GM19455 (cell line): ENCODE data around the gene SDC4.

ENCODE experiments used
- ATAC-seq: cut with Tn5 transposase; IDR thresholded peaks from one replicate; pipeline ENCODE4 v1.9.1; 2021; ENCODE audit not compliant: unreplicated experiment

The SDC4 gene

GRCh38 chr20:45344168-45344860, 3.9 kb downstream of the SDC4 start:
- ATAC-seq: no peak

GRCh38 chr20:45343532-45344167, 4.6 kb downstream of the SDC4 start:
- ATAC-seq: no peak

- ATAC-seq: no peak
These were observed 5.2 kb downstream of the SDC4 start for GRCh38 chr20:45342855-45343531.

GRCh38 chr20:45341939-45342854, 6.0 kb downstream of the SDC4 start:
- ATAC-seq: no peak

DNA sequence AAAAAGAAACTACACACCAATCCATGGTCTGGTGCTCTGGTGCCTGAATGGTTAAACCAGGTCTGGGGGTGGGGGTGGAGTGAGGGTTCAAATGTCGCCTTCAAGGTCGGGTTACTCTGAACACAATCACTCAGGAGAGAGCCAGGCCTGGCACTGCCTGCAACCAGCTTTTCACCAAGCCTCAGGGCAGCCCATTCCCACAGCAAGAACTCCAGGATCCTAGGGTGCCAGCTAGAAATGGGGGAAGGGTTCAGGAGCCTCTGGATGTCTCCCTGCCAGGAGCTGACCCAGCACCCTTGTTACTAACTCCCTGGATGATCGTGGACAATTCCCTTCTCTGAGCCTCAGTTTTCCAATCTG, 6.7 kb downstream of the SDC4 start:
- no peak for ATAC-seq

DNA sequence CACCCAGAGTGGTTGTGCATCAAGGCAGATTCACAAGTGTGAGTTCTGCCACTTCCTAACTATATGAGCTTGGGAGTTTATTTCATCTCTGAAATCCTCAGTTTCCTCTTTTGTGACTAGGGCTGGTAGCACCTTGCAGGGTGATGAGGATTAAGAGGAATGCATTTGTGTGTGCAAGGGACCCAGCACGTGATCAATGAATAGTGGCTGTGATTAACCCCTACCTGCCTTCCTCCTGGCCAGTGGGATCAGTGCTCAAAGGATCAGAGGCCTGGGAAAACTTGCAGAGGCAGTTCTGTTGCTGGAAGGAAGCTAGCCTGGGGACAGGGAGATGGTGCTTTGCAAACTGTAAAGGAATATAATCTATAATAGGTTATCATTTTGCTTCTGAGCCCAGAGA, 7.3 kb downstream of the SDC4 start:
- ATAC-seq: no peak

DNA sequence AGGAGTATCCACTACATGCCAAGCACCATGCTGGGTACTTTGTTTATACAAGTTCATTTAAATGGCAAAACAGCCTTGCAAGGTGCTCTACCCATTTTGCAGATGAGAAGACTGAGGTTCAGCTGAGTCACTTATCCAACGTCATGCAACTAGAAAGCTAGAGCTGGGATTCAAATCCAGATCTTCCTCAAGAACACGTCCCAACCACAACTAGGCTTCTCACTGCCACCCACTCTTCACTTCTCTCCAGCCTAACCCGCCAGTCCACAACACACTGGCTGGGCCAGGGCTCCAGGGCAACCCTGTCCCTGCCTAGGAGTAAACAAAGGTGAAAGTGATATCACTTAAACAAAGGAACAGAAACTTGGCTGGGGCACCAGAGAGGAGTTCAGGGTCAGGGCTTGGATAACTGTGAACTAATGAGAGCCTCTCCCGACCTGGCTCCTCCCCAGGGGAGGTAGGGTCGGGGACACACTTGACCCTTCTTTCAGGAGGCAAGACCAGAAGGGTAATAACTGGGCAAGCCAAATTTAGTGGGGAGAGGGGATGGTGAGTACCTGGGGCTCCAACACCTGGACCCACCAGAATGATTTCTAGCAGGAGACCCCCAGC, 7.9 kb downstream of the SDC4 start:
- ATAC-seq: no peak

DNA sequence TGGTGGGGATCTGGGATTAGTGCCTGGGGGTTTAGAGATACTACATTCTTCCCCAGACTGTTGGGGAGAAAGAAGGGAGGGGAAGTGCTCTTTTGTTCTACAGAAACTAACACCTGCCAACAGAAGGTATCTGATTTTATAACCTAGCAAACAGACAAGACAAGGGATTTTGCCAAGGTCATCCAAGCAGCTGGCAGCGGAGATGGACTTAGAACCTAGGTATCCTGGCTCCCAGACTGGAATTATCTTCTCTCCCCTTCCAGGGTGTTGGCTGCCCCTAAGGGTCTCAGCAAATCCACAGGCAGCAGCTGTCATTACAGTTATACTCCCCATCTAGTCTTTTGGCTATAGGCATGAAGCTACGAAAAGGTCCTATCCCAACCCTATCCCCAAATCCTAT, 8.4 kb downstream of the SDC4 start:
- no peak for ATAC-seq

- no peak for ATAC-seq
These were observed 9.1 kb downstream of the SDC4 start for GRCh38 chr20:45339084-45339483.

DNA sequence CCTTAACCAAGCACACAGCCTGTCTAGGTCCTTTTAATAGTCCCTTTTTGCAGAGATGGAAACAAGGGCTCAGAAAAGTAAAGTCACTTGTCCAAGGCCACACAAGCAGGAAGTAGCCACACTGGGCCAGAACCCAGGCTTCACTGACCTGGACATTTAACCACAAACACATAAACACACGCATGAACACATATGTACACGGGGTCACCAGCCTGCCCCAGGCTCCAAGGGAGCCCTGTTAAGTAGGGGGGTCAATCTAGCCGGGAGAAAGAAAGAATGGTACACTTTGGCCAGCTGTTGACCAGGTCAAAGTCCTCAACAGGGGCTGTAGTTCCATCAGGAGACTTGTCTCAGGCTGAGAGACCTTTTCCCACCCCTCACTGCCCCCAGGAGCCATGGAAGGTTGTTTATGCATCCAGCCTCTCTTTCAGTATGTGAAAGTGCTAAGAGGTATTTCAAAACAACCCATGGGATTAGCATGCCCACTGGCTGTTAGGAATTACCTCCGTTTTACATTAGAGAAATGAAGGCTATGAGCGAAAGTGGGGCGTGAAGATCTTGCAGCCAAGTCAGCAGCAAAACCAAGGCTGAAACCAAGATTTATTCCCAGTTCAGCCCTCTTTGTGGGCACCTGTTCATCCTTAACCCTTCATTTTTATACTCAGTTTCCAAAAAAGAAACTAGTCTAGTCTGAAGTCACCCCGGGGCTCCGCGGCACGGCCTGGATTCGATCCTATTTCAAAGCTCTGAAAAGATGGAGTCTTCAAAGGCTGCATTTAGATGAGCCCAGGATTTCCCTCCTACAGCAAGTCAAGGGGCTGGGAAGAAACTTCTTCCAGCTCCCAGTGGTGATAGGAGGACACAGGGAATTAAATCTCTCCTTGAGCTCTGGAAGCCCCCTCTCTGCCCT, 9.8 kb downstream of the SDC4 start:
- ATAC-seq: no peak

- no peak for ATAC-seq
These were observed 10.7 kb downstream of the SDC4 start for GRCh38 chr20:45337367-45338120.

DNA sequence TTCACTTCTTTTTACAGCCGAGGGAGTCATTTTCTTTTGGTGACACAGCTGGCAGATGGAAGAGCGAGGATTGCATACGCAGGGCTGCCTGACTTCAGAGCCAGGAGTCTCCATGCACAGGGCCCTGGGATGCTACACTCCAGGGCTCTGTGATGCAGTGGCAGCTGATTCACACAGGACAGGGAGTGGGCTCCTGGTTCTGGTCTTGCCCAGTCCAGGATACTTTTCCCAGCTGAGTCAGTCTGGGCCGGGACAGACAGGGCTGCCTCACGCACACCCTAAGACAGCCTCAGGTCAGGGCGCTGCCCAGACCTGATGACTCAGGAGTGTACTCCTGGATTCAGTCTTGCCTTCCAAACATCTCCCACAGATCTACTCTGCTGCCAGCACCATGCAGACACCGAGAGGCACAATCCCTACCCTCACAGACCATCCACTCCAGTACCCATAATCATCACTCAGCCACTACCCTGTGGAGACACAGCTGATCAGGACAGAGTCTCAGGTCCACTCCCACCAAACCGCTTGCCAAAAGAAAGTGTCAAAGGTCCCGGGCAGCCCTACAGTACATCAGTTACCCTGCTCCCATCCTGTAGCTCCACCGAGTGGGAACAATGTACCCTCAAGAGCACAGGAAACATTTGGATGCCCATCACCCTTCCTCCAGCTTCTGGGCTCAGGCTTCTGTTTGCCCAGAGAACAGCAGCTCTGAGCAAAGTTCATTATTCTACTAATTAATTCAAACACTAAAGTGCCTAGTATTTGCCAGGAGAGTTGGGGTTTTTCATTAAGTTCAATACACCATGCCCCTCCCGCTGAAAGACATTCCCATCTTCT, 11.5 kb downstream of the SDC4 start:
- ATAC-seq: no peak

- ATAC-seq: no peak
These were observed 17.7 kb downstream of the SDC4 start for GRCh38 chr20:45330476-45330875.

- ATAC-seq: no peak
These were observed 18.5 kb downstream of the SDC4 start for GRCh38 chr20:45329497-45330319.

- no peak for ATAC-seq
These were observed 19.8 kb downstream of the SDC4 start for GRCh38 chr20:45328451-45328850.

DNA sequence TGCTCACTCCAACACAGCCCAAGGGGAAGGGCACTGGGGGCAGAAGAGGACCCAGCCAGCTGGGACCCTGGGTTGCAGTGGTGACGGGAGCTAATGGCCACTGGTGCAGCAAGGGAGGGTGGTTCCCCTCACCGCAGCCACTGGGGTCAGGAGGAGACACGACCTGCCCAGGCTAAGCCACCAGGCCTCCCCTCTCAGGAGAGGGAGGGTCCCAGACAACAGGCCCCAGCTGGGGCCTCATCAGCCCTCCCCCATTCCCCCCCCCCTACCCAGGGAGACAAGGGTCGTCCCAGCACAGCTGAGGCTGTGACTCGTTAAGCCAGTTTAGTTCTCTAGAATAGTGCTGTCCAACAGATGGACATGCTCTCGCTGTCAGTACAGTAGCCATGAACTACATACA, 22.9 kb downstream of the SDC4 start:
- no peak for ATAC-seq

DNA sequence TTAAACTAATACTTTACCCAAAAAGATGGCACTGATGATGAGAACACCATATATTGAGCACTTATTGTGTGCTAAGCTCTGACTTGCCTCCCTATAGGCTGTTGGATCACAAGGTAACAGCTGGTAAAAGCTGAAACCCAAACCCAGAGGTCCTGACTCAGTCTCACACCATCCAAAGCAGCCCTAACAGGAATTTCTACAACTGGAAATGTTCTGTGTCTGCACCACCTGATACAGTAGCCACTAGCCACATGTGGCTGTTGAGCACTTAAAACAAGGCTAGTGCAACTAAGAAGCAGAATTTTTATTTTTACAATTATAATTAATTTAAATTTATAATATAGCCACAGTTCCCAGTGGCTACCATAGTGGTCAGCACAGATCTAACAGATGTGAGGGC, 24.5 kb downstream of the SDC4 start:
- no peak for ATAC-seq
